K562 (cell line): ENCODE data around the gene BMP2K. TPM values are rescaled to one million over a fixed set of nuclear protein-coding genes. Genes with fewer than 3 reads are reported as not detected.

Experiments
- ARID3A ChIP-seq: IDR thresholded peaks from 2 replicates; pipeline ENCODE4 v1.6.1; 2012; ENCODE audit warnings: low read depth, low read length, improper control_type of control experiment, borderline replicate concordance
- CBFA2T3 ChIP-seq: fragments of 450-650 bp; IDR thresholded peaks from 2 replicates; pipeline ENCODE4 v1.6.1; 2017
- E2F6 ChIP-seq, 2 experiments: IDR thresholded peaks; 2 replicates each; pipeline ENCODE4 v1.6.1; 2011; ENCODE audit warnings: borderline replicate concordance in 1 of 2, control low read depth in 1 of 2, low read depth in 1 of 2, low read length in 1 of 2, mild to moderate bottlenecking in 1 of 2, mixed read lengths in 1 of 2, moderate library complexity in 1 of 2; ENCODE audit not compliant: insufficient read depth in 1 of 2, insufficient read length in 1 of 2, poor library complexity in 1 of 2, severe bottlenecking in 1 of 2; ENCODE audit errors: extremely low read depth in 1 of 2
- HBP1 ChIP-seq: fragments of 450-650 bp; formaldehyde crosslinking; IDR thresholded peaks from 2 replicates; pipeline ENCODE4 v1.4.0; 2022; ENCODE audit warnings: missing genetic modification characterization
- KHSRP ChIP-seq: fragments of 450-650 bp; IDR thresholded peaks from 2 replicates; pipeline ENCODE4 v1.6.1; 2017
- KLF13 ChIP-seq: fragments of 450-650 bp; IDR thresholded peaks from 2 replicates; pipeline ENCODE4 v1.6.1; 2016; ENCODE audit warnings: missing genetic modification characterization, low read depth, mild to moderate bottlenecking, missing compliant biosample characterization, moderate library complexity, borderline replicate concordance
- NFRKB ChIP-seq: fragments of 450-650 bp; IDR thresholded peaks from 2 replicates; pipeline ENCODE4 v1.6.1; 2016; ENCODE audit warnings: low read depth
- PHF8 ChIP-seq: fragments of 200-600 bp; sonication (generic); IDR thresholded peaks from 2 replicates; pipeline ENCODE4 v1.6.1; 2012; ENCODE audit warnings: mixed run types, mild to moderate bottlenecking, inconsistent platforms, low read length, moderate library complexity, borderline replicate concordance
- POLR2H ChIP-seq: IDR thresholded peaks from 2 replicates; pipeline ENCODE4 v1.6.1; 2016; ENCODE audit warnings: missing genetic modification characterization, low read depth, mild to moderate bottlenecking, control low read depth, missing compliant biosample characterization, moderate library complexity
- TEAD2 ChIP-seq: fragments of 450-650 bp; IDR thresholded peaks from 2 replicates; pipeline ENCODE4 v1.6.1; 2016; ENCODE audit warnings: missing genetic modification characterization, control low read depth, missing compliant biosample characterization
- TGIF2 ChIP-seq: sonication (generic); formaldehyde crosslinking; IDR thresholded peaks from 2 replicates; pipeline ENCODE4 v1.8.1; 2022; ENCODE audit warnings: mild to moderate bottlenecking, missing genetic modification reagents, moderate library complexity
- ZBTB33 ChIP-seq: sonication (generic); formaldehyde crosslinking; IDR thresholded peaks from 2 replicates; pipeline ENCODE4 v1.8.1; 2023; ENCODE audit warnings: mild to moderate bottlenecking, missing genetic modification reagents
- ZNF436 ChIP-seq: fragments of 250-450, 450-650 bp; sonication (Bioruptor Pico); formaldehyde crosslinking; IDR thresholded peaks from 2 replicates; pipeline ENCODE4 v1.7.0; 2020; ENCODE audit warnings: mild to moderate bottlenecking
- ZNF639 ChIP-seq, 2 experiments: fragments of 200-800 bp in 1 of 2; sonication (Bioruptor generic) in 1 of 2; sonication (generic) in 1 of 2; formaldehyde crosslinking in 1 of 2; IDR thresholded peaks in 1 of 2; conservative IDR thresholded peaks in 1 of 2; 2 replicates each; pipeline versions ENCODE4 v1.5.0 to v1.6.1; 2016 to 2020; ENCODE audit warnings: missing compliant biosample characterization in 1 of 2, missing genetic modification characterization in 1 of 2, missing genetic modification reagents in 1 of 2
- ZNF668 ChIP-seq: fragments of 250-450 bp; sonication (Bioruptor Pico); IDR thresholded peaks from 2 replicates; pipeline ENCODE4 v1.8.0; 2022; ENCODE audit warnings: mild to moderate bottlenecking, inconsistent platforms
- ZNF77 ChIP-seq: fragments of 250-450 bp; sonication (Bioruptor Pico); IDR thresholded peaks from 2 replicates; pipeline ENCODE4 v1.5.0; 2020
- ZSCAN32 ChIP-seq: fragments of 450-650 bp; formaldehyde crosslinking; IDR thresholded peaks from 2 replicates; pipeline ENCODE4 v1.4.0; 2020; ENCODE audit warnings: mild to moderate bottlenecking, moderate library complexity
- polyA plus RNA-seq, 8 experiments: library from polyadenylated mRNA; depleted of rRNA in 4 of 8; stranded (reverse) in 5 of 8; unstranded in 3 of 8; fragments of >200 nt; fragmentation: Nextera tagmentation in 2 of 8; fragmentation: Illumina TruSeq in 1 of 8; extraction: Ambion mirVana in 2 of 8; extraction: Trizol in 1 of 8; gene quantifications; 2 replicates each; pipeline versions ENCODE4 v1.2.1 to v1.2.3, GENCODE V29; 2011 to 2014; ENCODE audit warnings: inconsistent platforms in 1 of 8, missing spikeins in 1 of 8
- total RNA-seq, 7 experiments: library from RNA; depleted of rRNA in 6 of 7; stranded (reverse); fragments of >200 nt in 6 of 7; fragmentation: Illumina TruSeq in 2 of 7; extraction: Trizol in 2 of 7; gene quantifications; 2 replicates each; pipeline versions ENCODE4 v1.2.1 to v1.2.3, GENCODE V29; 2011 to 2021; ENCODE audit warnings: low replicate concordance in 1 of 7

BMP2K gene
- total and polyA plus RNA-seq, 9 of the 15 experiments (the other 6 are each of a cell fraction or from before 2014, with no cell fraction given): 17.0 to 217 (median 104) TPM

- TF ChIP-seq POLR2H (tag) (no peak), TGIF2 (CRISPR knock-in tag) (no peak), KHSRP (no peak), ZBTB33 (CRISPR knock-in tag) (no peak), NFRKB (no peak), ZNF639 (CRISPR knock-in tag; conservative IDR thresholded peaks at IDR 0.05 in 1 of 2, IDR thresholded peaks at IDR 0.05 in 1 of 2) (no peak), ZSCAN32 (CRISPR knock-in tag) (no peak), ZNF436 (CRISPR knock-in tag) (no peak), E2F6 (IDR thresholded peaks at IDR 0.05; ENCODE audit: borderline replicate concordance in 1 of 2, extremely low read depth in 1 of 2, insufficient read depth in 1 of 2, insufficient read length in 1 of 2, low read depth in 1 of 2, low read length in 1 of 2, poor library complexity in 1 of 2, severe bottlenecking in 1 of 2) (no peak), ZNF77 (CRISPR knock-in tag) (no peak), HBP1 (CRISPR knock-in tag) (no peak), ARID3A (no peak), TEAD2 (tag) (no peak), KLF13 (tag) (no peak), PHF8 (no peak), ZNF668 (no peak), CBFA2T3 (peak; percentile 38)
Observed at GRCh38 chr4:78809928-78810835, 34.0 kb downstream of the BMP2K start (continued).
